ENCODE measurements around the gene NPTX2.

The NPTX2 gene

GRCh38 chr7:98621573-98622482 is 4.7 kb downstream of the NPTX2 start:
- Histone ChIP-seq H3K9me3 (ENCODE audit: severe bottlenecking) (peaks cover 2% of the 10 kb centered on the region), H3K4me1 (ENCODE audit: insufficient read depth, poor library complexity, severe bottlenecking) (no peaks in the 10 kb centered on the region), H3K27ac (ENCODE audit: poor library complexity, severe bottlenecking) (no peak overlapping the region), H3K4me3 (ENCODE audit: severe bottlenecking) (no peak overlapping the region), H3K36me3 (ENCODE audit: low read depth) (no peaks in the 10 kb centered on the region), H3K27me3 (ENCODE audit: insufficient read depth, poor library complexity, severe bottlenecking) (peaks cover 60% of the 10 kb centered on the region)
- TF ChIP-seq CTCF (IDR thresholded peaks at IDR 0.05; ENCODE audit: poor library complexity, severe bottlenecking), result no peak
- ATAC-seq (ENCODE audit: low read depth), result no peak
- no peak for DNase-seq (ENCODE audit: low spot score)

- peaks cover 2% of the 10 kb centered on the region for H3K9me3 ChIP-seq (ENCODE audit: severe bottlenecking)
- H3K4me3 ChIP-seq (ENCODE audit: severe bottlenecking), result no peak overlapping the region
- DNase-seq (ENCODE audit: low spot score) (no peak), ATAC-seq (ENCODE audit: low read depth) (no peak)
- TF ChIP-seq CTCF (IDR thresholded peaks at IDR 0.05; ENCODE audit: poor library complexity, severe bottlenecking), result no peak
- no peak overlapping the region for H3K27ac ChIP-seq (ENCODE audit: poor library complexity, severe bottlenecking)
- H3K36me3 ChIP-seq (ENCODE audit: low read depth), result no peaks in the 10 kb centered on the region
- no peaks in the 10 kb centered on the region for H3K4me1 ChIP-seq (ENCODE audit: insufficient read depth, poor library complexity, severe bottlenecking)
- H3K27me3 ChIP-seq (ENCODE audit: insufficient read depth, poor library complexity, severe bottlenecking), result peaks cover 56% of the 10 kb centered on the region
These were observed 5.8 kb downstream of the NPTX2 start for GRCh38 chr7:98622926-98623325.

- Histone ChIP-seq H3K4me3 (ENCODE audit: severe bottlenecking) (no peak overlapping the region), H3K27me3 (ENCODE audit: insufficient read depth, poor library complexity, severe bottlenecking) (peaks cover 57% of the 10 kb centered on the region), H3K9me3 (ENCODE audit: severe bottlenecking) (peaks cover 2% of the 10 kb centered on the region), H3K36me3 (ENCODE audit: low read depth) (no peaks in the 10 kb centered on the region), H3K27ac (ENCODE audit: poor library complexity, severe bottlenecking) (no peak overlapping the region), H3K4me1 (ENCODE audit: insufficient read depth, poor library complexity, severe bottlenecking) (no peaks in the 10 kb centered on the region)
- no peak for ATAC-seq (ENCODE audit: low read depth)
- TF ChIP-seq CTCF (IDR thresholded peaks at IDR 0.05; ENCODE audit: poor library complexity, severe bottlenecking), result no peak
- DNase-seq (ENCODE audit: low spot score), result no peak
These were observed 7.8 kb downstream of the NPTX2 start for GRCh38 chr7:98624846-98625420.

- Histone ChIP-seq H3K4me3 (ENCODE audit: severe bottlenecking) (no peak overlapping the region), H3K4me1 (ENCODE audit: insufficient read depth, poor library complexity, severe bottlenecking) (no peaks in the 10 kb centered on the region), H3K27me3 (ENCODE audit: insufficient read depth, poor library complexity, severe bottlenecking) (peaks cover 61% of the 10 kb centered on the region), H3K27ac (ENCODE audit: poor library complexity, severe bottlenecking) (no peak overlapping the region), H3K9me3 (ENCODE audit: severe bottlenecking) (peaks cover 2% of the 10 kb centered on the region), H3K36me3 (ENCODE audit: low read depth) (no peaks in the 10 kb centered on the region)
- no peak for TF ChIP-seq CTCF (IDR thresholded peaks at IDR 0.05; ENCODE audit: poor library complexity, severe bottlenecking)
- ATAC-seq (ENCODE audit: low read depth) (no peak), DNase-seq (ENCODE audit: low spot score) (no peak)
These were observed 9.7 kb downstream of the NPTX2 start for GRCh38 chr7:98626460-98627412.
